Activated CD4-positive, alpha-beta T cell treated with anti-CD3 and anti-CD28 coated beads, Interleukin-2, amount 50 U/mL, for 4 hours (primary cell): ENCODE measurements around the gene SEL1L3.

Experiments used
- DNase-seq, 2 experiments: peaks; one replicate each; pipeline ENCODE4 v3.0.0-alpha.2; 2020

Gene SEL1L3

DNA sequence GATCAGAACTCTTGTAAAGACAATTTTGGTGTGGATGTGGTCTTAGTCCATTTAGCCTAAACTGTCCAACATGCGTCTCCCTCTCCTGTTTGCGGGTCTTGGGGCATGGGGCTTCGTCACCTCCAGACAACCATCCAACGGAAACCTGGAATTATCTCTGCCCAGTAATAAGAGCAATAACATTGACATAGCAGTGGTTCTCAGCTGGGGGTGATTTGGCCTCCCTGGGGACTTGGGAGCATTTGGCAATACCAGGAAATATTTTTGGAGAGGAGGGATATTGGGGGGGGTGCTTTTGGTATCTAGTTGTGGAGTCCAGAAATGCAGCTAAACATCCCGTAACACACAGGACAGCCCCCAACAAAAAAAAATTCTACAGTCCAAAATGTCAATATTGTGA lies 47.2 kb downstream of the SEL1L3 start:
- DNase-seq = no peak

GRCh38 chr4:25814301-25815136 lies 48.3 kb downstream of the SEL1L3 start:
- no peak for DNase-seq

DNA sequence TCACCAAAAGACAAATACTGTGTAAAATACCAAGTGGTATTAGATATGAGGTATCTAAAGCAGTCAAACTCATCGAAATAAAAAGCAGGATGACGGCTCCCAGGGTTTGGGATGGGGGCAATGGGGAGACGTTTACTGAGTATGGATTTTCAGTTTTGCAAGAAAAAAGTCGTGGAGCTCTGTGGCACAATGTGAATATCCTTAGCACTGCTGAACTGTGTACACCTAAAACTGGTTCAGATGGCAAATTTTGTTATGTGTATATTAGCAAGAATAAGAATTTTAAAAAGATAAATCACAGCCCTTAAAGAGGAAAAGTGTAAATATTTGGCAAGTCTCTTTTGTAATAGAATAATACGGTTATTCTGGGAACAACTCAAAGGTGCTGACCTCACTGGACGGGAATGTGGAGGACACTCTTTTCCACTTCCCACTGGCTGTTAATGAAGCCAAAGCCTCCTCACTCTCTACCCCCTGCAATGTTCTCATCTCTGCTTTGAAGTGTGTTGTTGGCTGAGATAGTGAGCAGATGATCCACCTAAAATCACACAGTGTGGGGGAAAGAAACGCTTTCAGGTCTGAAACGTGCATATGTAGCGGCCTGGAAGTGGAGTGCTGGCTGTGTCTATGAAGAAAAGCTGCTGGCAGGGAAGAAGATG lies 49.2 kb downstream of the SEL1L3 start:
- DNase-seq = no peak

DNA sequence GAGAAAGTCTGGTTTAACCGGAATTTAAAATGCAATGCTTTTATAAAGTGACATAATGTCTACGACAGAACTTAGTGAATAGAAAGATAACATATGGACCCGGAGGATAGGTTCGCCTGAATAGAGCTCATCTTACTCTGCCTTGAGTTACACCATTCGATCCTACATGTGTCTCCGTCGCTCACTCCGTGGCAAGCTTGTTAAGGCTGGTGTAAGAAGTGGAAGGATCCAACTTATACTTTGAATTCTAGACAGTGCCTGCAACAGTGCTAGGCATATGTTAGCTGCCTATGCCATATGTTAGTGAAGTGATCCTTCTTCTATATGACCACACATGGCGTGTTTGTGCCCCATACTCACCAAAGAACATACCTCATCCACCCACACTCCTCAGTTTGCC lies 50.9 kb downstream of the SEL1L3 start:
- DNase-seq = no peak

DNA sequence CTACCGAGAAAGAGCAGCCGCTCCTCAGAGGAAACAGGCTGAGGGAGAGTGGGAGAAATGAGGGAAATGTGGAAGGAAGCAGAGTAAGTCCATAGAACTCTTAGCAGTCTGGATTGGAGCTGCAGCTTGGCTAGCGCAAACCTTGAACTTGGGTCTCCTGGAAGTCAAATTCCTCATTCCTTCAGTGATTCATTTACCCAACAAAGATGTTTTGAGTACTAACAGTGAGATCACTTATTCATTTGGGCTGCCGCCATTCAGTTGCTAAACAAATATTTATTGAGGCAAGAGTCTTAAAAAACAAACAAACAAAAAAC lies 51.5 kb downstream of the SEL1L3 start:
- no peak for DNase-seq

DNA sequence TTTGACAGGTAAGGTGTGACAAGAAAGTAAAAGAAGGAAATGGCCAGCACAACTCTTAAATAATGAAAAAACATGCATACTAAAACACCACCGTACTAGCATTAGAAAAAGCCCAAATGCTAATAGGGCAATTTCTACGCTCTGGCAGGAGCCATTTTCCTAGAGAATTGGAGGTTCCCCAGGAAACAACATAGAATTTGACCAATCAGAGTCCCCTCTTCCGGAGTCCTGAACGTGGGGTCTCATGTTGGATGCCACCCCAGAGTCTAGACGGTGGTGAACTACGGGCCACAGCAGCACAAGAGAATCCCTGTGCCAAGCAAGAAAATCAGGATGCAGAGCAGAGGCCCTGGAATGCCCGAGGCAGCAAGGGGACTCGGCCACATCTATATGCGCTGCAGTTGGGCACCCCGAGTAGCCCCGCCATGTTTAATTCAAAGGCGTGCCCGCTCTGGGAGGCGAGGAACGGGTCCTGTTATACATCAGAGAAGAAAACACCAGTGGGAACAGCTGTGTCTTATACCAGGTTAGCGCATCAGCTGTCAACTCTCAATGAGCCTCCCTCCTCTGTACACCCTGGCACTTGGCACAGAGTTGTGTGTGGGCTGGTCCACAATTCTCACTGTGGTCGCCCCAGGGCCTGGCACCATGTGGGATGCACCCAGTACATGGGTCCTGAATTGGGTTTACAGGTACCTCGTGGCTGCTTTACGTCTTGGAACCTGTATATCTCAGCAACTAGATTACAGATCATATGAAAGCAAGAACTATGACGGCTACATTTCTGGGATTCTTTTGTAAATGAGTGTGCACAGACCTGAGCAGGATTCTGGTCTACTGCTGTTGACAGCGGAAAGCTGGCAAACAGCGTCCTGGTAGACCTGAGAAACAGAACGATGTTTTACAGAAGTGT lies 52.1 kb downstream of the SEL1L3 start:
- no peak for DNase-seq

DNA sequence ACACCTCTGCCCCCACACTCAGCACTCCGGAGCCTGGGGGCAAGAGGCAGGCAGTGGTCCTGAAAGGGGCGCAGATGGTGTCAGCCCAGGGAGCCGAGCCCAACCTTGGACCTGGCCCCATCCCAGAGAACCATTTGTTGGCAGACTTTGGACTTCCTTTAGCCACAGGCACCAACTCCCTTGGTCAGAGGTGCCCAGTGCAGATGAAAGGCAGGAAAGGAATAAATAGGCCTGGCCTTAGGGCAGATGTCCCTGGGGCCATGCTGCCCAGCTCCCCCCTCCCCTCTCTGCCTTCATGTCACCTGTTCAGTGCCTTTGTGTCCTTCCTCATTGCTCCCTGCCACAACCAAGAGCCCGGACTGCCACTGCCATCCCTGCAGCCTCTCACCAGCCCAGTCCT lies 52.8 kb downstream of the SEL1L3 start:
- DNase-seq = no peak

DNA sequence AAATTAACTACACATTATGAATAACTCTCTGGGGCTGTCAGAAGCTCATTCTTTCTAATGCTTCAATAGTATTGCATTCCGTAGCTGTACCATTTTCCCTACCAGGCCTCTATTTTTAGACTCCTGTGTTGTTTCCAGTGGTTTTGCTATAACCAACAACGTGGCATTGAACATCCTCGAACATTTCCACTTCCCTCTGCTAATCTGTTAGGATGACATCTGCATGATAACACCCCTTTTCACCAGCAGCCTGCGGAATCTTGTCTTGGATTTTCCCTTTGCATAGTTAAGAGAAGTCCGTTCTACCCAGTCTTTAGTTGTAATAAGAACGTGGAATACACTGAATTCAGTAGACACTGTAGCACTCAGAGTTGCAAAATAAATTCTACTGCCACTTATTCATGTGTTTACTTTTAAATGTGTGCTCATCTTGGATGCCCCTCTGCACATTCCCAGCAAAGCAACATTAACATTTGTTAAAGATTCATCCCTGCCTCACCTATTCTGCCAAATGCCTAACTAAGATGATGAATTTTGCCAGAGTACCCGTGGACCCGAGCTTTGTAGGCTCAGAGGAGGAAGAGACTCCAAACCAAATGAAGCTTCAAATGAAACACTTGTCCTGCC lies 55.6 kb downstream of the SEL1L3 start:
- no peak for DNase-seq

GRCh38 chr4:25805255-25805860 lies 57.4 kb downstream of the SEL1L3 start:
- DNase-seq = no peak

- no peak for DNase-seq
Measured at GRCh38 chr4:25803720-25804225, 59.0 kb downstream of the SEL1L3 start.

GRCh38 chr4:25801594-25801993 lies 61.2 kb downstream of the SEL1L3 start:
- no peak for DNase-seq

DNA sequence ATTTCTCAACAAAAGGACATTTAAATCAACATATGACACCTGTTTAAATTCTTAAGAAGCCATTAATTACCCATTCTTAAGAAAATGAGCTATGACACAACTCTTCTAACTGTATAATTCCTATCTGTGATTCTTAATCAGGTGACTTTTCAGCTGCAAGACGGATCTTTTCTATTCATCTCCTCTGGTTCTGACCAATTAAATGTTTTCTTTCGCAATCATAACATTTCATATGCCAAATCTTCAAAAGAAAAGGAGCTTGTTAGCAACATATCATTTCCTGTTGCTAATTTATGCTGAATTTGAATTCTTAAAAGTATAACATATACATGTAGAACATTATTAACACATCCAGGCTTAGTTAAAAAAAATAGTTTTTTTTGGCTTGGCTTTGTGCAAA lies 62.5 kb downstream of the SEL1L3 start:
- no peak for DNase-seq

DNA sequence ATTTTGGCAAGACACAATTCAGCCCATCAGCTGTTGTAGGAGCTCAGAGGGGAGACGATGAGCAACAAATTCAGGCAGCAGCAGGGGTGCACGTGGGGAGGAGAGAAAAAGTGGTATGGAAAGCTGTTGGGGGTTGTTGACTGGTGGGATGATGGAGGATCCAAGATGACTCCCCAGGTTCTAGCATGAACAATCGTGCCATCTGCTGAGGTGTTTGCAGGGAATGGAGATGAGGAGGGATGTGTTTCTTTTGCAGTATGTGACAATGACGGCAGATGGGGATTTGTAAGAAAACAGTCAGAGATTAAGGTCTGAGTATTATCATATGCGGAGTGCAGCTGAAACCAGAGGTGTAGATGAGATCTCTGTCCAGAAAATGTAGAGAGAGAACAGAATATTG lies 63.3 kb downstream of the SEL1L3 start:
- no peak for DNase-seq

DNA sequence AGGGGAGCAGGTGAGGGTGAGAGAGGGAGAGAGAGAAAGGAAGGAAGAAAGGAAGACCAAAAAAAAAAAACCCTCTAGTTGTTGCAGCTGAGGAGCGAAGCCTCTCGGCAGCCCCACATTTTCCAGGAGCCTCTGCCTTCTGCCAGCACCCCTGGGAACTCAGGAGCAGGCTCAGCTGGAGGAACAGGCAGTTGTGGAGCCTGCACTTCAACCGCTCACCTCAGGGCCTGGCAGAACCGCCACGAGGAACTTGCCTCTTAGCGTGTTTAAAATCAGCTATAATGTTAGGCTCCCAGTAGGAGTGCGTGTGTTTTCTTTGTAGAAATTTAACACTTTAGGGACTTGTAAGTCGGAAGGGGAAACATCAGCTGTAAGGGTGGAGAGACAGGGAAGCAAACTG lies 65.7 kb downstream of the SEL1L3 start:
- no peak for DNase-seq

- DNase-seq = no peak
Measured at GRCh38 chr4:25795566-25796454, 67.0 kb downstream of the SEL1L3 start.

DNA sequence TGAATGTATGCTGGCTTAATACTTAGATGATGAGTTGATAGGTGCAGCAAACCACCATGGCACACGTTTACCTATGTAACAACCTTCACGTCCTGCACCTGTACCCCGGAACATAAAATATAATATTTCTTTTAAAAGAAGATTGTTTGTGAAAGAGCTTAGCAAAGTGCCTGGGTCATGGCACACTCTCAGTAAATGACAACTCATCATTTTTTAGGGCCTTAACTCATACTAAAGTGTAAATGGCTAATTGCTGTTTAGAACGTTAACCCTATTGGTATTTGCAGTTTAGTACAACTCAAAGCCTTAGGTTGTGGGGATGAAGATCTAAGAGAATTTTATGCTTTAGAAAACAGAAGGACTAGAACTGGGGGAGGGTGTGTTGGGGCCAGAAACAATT lies 67.7 kb downstream of the SEL1L3 start:
- DNase-seq = no peak

- DNase-seq = no peak
Measured at GRCh38 chr4:25792876-25793275, 69.9 kb downstream of the SEL1L3 start.

- DNase-seq = no peak
Measured at GRCh38 chr4:25792200-25792791, 70.5 kb downstream of the SEL1L3 start.

- DNase-seq = no peak
Measured at GRCh38 chr4:25790024-25790423, 72.8 kb downstream of the SEL1L3 start.

GRCh38 chr4:25788703-25789238 lies 74.0 kb downstream of the SEL1L3 start:
- DNase-seq = no peak
